NB4 (cell line): ENCODE results near the gene OR8G1.

Experiments used
- CTCF ChIP-seq: IDR thresholded peaks from one replicate; pipeline ENCODE4 v1.5.1; 2012; ENCODE audit warnings: low read depth, low read length
- POLR2A ChIP-seq: IDR thresholded peaks from 2 replicates; pipeline ENCODE4 v1.6.1; 2011; ENCODE audit warnings: mild to moderate bottlenecking; ENCODE audit not compliant: insufficient read length; ENCODE audit errors: extremely low read depth

GRCh38 chr11:124276081-124276480, 35.2 kb downstream of the OR8G1 start:
- TF ChIP-seq CTCF (no peak), POLR2A (no peak)
